Esophagus squamous epithelium (tissue), 5 donors: ENCODE results near the gene TCOF1. TPM values are rescaled to one million over a fixed set of nuclear protein-coding genes. Genes with fewer than 3 reads are reported as not detected.

ENCODE experiments used
- DNase-seq: peaks from one replicate; lab custom pipeline; 2025; lab: John Stamatoyannopoulos, UW
- H3K27ac ChIP-seq, 4 donors: fragments of 200-600 bp; sonication (generic); one replicate each; pipeline ENCODE4 v1.5.1; 2016 to 2019; ENCODE audit warnings: mild to moderate bottlenecking in 1 of 4
- H3K27me3 ChIP-seq, 4 donors: fragments of 200-600 bp; sonication (generic); 1 replicate in 3 of 4; 2 replicates in 1 of 4; pipeline versions ENCODE4 v1.5.1 to v1.6.0; 2017 to 2021; ENCODE audit warnings: antibody characterized with exemption in 1 of 4
- H3K36me3 ChIP-seq, 3 donors: fragments of 200-600 bp; sonication (generic); one replicate each; pipeline ENCODE4 v1.5.1; 2016 to 2019
- H3K4me1 ChIP-seq, 3 donors: fragments of 200-600 bp; sonication (generic); one replicate each; pipeline ENCODE4 v1.5.1; 2017 to 2019
- H3K4me3 ChIP-seq, 4 donors: fragments of 200-600 bp; sonication (generic); 1 replicate in 3 of 4; 2 replicates in 1 of 4; pipeline ENCODE4 v1.5.1; 2016 to 2019; ENCODE audit warnings: mild to moderate bottlenecking in 2 of 4, moderate library complexity in 1 of 4
- H3K9me3 ChIP-seq, 3 donors: fragments of 200-600 bp; sonication (generic); one replicate each; pipeline ENCODE4 v1.5.1; 2016 to 2019
- CTCF ChIP-seq, 6 experiments: fragments of 450-650 bp in 4 of 6; fragments of 200-600 bp in 2 of 6; sonication (generic) in 2 of 6; IDR thresholded peaks; one replicate each; pipeline ENCODE4 v1.5.1; 2016 to 2019; ENCODE audit warnings: antibody characterized with exemption in 6 of 6, mild to moderate bottlenecking in 4 of 6, moderate library complexity in 4 of 6
- POLR2A ChIP-seq, 4 donors: fragments of 450-650 bp; IDR thresholded peaks; one replicate each; pipeline ENCODE4 v1.6.1; 2017; ENCODE audit warnings: antibody characterized with exemption in 4 of 4, mild to moderate bottlenecking in 4 of 4, moderate library complexity in 3 of 4
- WGBS, 2 donors: methylation state at CpG; one replicate each; pipeline ENCODE4 v1.1.5; 2018; 5-methylcytosine and 5-hydroxymethylcytosine counted together
- intact Hi-C: fragments of 100-400 bp; cut with DNase I; formaldehyde crosslinking; loops from one replicate; pipeline ENCODE4 v1.15.0; 2022
- total RNA-seq, 4 donors: library from RNA; depleted of rRNA; stranded (reverse); fragments of >200 nt; gene quantifications; one replicate each; pipeline ENCODE4 v1.1.0, GENCODE V29; 2016
- donor health status: DM: yes; HTN: yes; CAD: no.

TCOF1 gene
- total RNA-seq, 4 donors from 2014 or later, result 18.2 to 41.4 (median 24.8) TPM

- no peaks in the 10 kb centered on the region for H3K36me3 ChIP-seq
- WGBS, 2 donors, result 87 to 95% methylated on average over 6 of the region's 6 CpGs
- H3K9me3 ChIP-seq, result no peaks in the 10 kb centered on the region
- TF ChIP-seq POLR2A (IDR thresholded peaks at IDR 0.05), result no peak
- H3K4me1 ChIP-seq, result peaks cover 0 to 8% (median 5%) of the 10 kb centered on the region in 3 donors
- no peak overlapping the region for H3K4me3 ChIP-seq
- no peak overlapping the region for H3K27ac ChIP-seq
- H3K27me3 ChIP-seq, result no peaks in the 10 kb centered on the region
- intact Hi-C loops, result no loop called here
- no peak for DNase-seq
Measured at GRCh38 chr5:150312518-150312917, 45.0 kb upstream of the TCOF1 start.

GRCh38 chr5:150313501-150313900 lies 44.0 kb upstream of the TCOF1 start:
- DNase-seq, result no peak
- TF ChIP-seq CTCF (IDR thresholded peaks at IDR 0.05) (no peak), POLR2A (IDR thresholded peaks at IDR 0.05) (no peak)
- H3K4me3 ChIP-seq, result no peak overlapping the region
- H3K36me3 ChIP-seq, result no peaks in the 10 kb centered on the region
- WGBS, 2 donors, result 86 to 87% methylated on average over 5 to 6 of the region's 6 CpGs
- H3K9me3 ChIP-seq, result no peaks in the 10 kb centered on the region
- no peaks in the 10 kb centered on the region for H3K27me3 ChIP-seq
- no peak overlapping the region for H3K27ac ChIP-seq
- intact Hi-C loops, result no loop called here
- H3K4me1 ChIP-seq, result peaks cover 6 to 18% (median 14%) of the 10 kb centered on the region in 3 donors

GRCh38 chr5:150313921-150314716 lies 43.4 kb upstream of the TCOF1 start:
- TF ChIP-seq CTCF (IDR thresholded peaks at IDR 0.05) (no peak), POLR2A (IDR thresholded peaks at IDR 0.05) (no peak)
- DNase-seq, result no peak
- 77 to 86% methylated on average over 5 to 6 of the region's 6 CpGs for WGBS, 2 donors

GRCh38 chr5:150315245-150315644 lies 42.3 kb upstream of the TCOF1 start:
- no peak for DNase-seq
- 81 to 86% methylated on average over 4 of the region's 4 CpGs for WGBS, 2 donors
- TF ChIP-seq CTCF (IDR thresholded peaks at IDR 0.05), result no peak
- no peak for TF ChIP-seq POLR2A (IDR thresholded peaks at IDR 0.05)

More at GRCh38 chr5:150313921-150314716, 43.4 kb upstream of the TCOF1 start:
- no peak overlapping the region for H3K27ac ChIP-seq
- peaks cover 10 to 24% (median 17%) of the 10 kb centered on the region in 3 donors for H3K4me1 ChIP-seq
- intact Hi-C loops, result no loop called here
- no peak overlapping the region for H3K4me3 ChIP-seq
- H3K9me3 ChIP-seq, result no peaks in the 10 kb centered on the region
- no peaks in the 10 kb centered on the region for H3K36me3 ChIP-seq
- H3K27me3 ChIP-seq, result no peaks in the 10 kb centered on the region

GRCh38 chr5:150316320-150316719 lies 41.2 kb upstream of the TCOF1 start:
- no peaks in the 10 kb centered on the region for H3K9me3 ChIP-seq
- TF ChIP-seq CTCF (IDR thresholded peaks at IDR 0.05) (no peak), POLR2A (IDR thresholded peaks at IDR 0.05) (no peak)
- intact Hi-C loops, result no loop called here
- H3K4me1 ChIP-seq, result peaks cover 16 to 46% (median 27%) of the 10 kb centered on the region in 3 donors
- H3K4me3 ChIP-seq, result no peak overlapping the region
- no peaks in the 10 kb centered on the region for H3K27me3 ChIP-seq
- no peaks in the 10 kb centered on the region for H3K36me3 ChIP-seq
- H3K27ac ChIP-seq, result no peak overlapping the region
- no peak for DNase-seq
- WGBS, 2 donors, result 64 to 88% methylated on average over 3 of the region's 3 CpGs

More at GRCh38 chr5:150315245-150315644, 42.3 kb upstream of the TCOF1 start:
- intact Hi-C loops, result no loop called here
- no peaks in the 10 kb centered on the region for H3K36me3 ChIP-seq
- no peak overlapping the region for H3K27ac ChIP-seq
- H3K4me1 ChIP-seq, result peaks cover 16 to 35% (median 27%) of the 10 kb centered on the region in 3 donors
- H3K4me3 ChIP-seq, result no peak overlapping the region
- no peaks in the 10 kb centered on the region for H3K27me3 ChIP-seq
- no peaks in the 10 kb centered on the region for H3K9me3 ChIP-seq
